GM12878 (cell line): Measurements from ENCODE around the gene RNFT2. TPM values are rescaled to one million over a fixed set of nuclear protein-coding genes. Genes with fewer than 3 reads are reported as not detected.

ENCODE experiments used
- ATAC-seq: fragments of 200-7000 bp; cut with Tn5 transposase; 3 replicates; pipeline ENCODE4 v1.9.1; 2020; ENCODE audit warnings: mild to moderate bottlenecking, moderate library complexity
- BruUV-seq: library from RNA; stranded (reverse); fragments of 400-500 nt; replicated peaks from 2 replicates; lab custom pipeline; 2021; lab: Mats Ljungman, UMichigan
- CTCF ChIA-PET: fragments of 300-600 bp; sonication (Branson Sonifier 250); formaldehyde crosslinking; extraction: SDS; loops from one replicate; lab custom pipeline; 2021; ENCODE audit warnings: inconsistent platforms; lab: Yijun Ruan, JAX
- POLR2A ChIA-PET: fragments of 350-600 bp; formaldehyde crosslinking; extraction: SDS; loops from one replicate; lab custom pipeline; 2021; ENCODE audit warnings: inconsistent platforms; lab: Charles Lee
- RAD21 ChIA-PET: fragments of 300-600 bp; sonication (Branson Sonifier 250); formaldehyde crosslinking; loops from one replicate; lab custom pipeline; 2023; ENCODE audit warnings: antibody characterized with exemption; ENCODE audit not compliant: unreplicated experiment; lab: Charles Lee
- SMC1A ChIA-PET: fragments of 300-600 bp; sonication (Branson Sonifier 250); formaldehyde crosslinking; loops from one replicate; lab custom pipeline; 2023; ENCODE audit not compliant: unreplicated experiment, uncharacterized antibody; lab: Charles Lee
- DNase-seq: peaks from one replicate; pipeline ENCODE4 v3.0.0-alpha.2; 2011; ENCODE audit warnings: low read depth, low spot score
- FAIRE-seq: peaks from 3 replicates; lab custom pipeline; 2011; peaks lifted over from hg19 to GRCh38; lab: Jason Lieb, UNC
- H2AFZ ChIP-seq: 2 replicates; pipeline ENCODE4 v1.6.0; 2011; ENCODE audit warnings: low read depth, low read length, control low read depth; ENCODE audit not compliant: control insufficient read depth
- H3K27ac ChIP-seq: 2 replicates; pipeline ENCODE4 v1.5.1; 2011; ENCODE audit warnings: control low read depth; ENCODE audit not compliant: control insufficient read depth, insufficient read depth
- H3K27me3 ChIP-seq, 2 experiments: replicated peaks in 1 of 2; 2 replicates each; pipeline versions ENCODE4 v1.6.0 to v1.6.1; 2011; ENCODE audit warnings: low read length in 1 of 2; ENCODE audit not compliant: control insufficient read depth in 2 of 2, insufficient read depth in 2 of 2
- H3K36me3 ChIP-seq, 2 experiments: 2 replicates each; pipeline ENCODE4 v1.5.1; 2011; ENCODE audit warnings: low read length in 1 of 2; ENCODE audit not compliant: control insufficient read depth in 2 of 2, insufficient read depth in 2 of 2
- H3K4me1 ChIP-seq: 2 replicates; pipeline ENCODE4 v1.6.1; 2011; ENCODE audit warnings: mild to moderate bottlenecking, low read length, moderate library complexity, mixed read lengths; ENCODE audit not compliant: control insufficient read depth, insufficient read depth
- H3K4me2 ChIP-seq: 2 replicates; pipeline ENCODE4 v1.6.0; 2011; ENCODE audit warnings: control low read depth; ENCODE audit not compliant: control insufficient read depth, insufficient read depth
- H3K4me3 ChIP-seq: fragments of 200-600 bp; sonication (generic); 2 replicates; pipeline ENCODE4 v1.5.1; 2016
- H3K79me2 ChIP-seq: 2 replicates; pipeline ENCODE4 v1.6.0; 2011; ENCODE audit warnings: low read length; ENCODE audit not compliant: control insufficient read depth, insufficient read depth
- H3K9ac ChIP-seq: 2 replicates; pipeline ENCODE4 v1.8.0; 2011; ENCODE audit warnings: low read length, control low read depth, mixed read lengths; ENCODE audit not compliant: control insufficient read depth, insufficient read depth
- H3K9me3 ChIP-seq: replicated peaks from 3 replicates; pipeline ENCODE4 v1.5.1; 2011; ENCODE audit warnings: mild to moderate bottlenecking, low read length; ENCODE audit not compliant: control insufficient read depth, insufficient read depth
- H4K20me1 ChIP-seq: 2 replicates; pipeline ENCODE4 v1.6.0; 2011; ENCODE audit not compliant: control insufficient read depth, insufficient read depth
- CBX3 ChIP-seq: fragments of 200-600 bp; sonication (generic); IDR thresholded peaks from 2 replicates; pipeline ENCODE4 v1.6.1; 2016; ENCODE audit warnings: low read depth, borderline replicate concordance
- FOS ChIP-seq: IDR thresholded peaks from 3 replicates; pipeline ENCODE4 v1.6.1; 2011; ENCODE audit warnings: borderline replicate concordance; ENCODE audit not compliant: insufficient read length; ENCODE audit errors: extremely low read depth
- JUNB ChIP-seq: IDR thresholded peaks from 2 replicates; pipeline ENCODE4 v1.6.1; 2016; ENCODE audit warnings: antibody characterized with exemption, mild to moderate bottlenecking
- MLLT1 ChIP-seq: fragments of 450-650 bp; IDR thresholded peaks from 2 replicates; pipeline ENCODE4 v1.6.1; 2016; ENCODE audit warnings: mild to moderate bottlenecking
- MXI1 ChIP-seq: fragments of 150-350 bp; IDR thresholded peaks from 2 replicates; pipeline ENCODE4 v1.6.1; 2011; ENCODE audit warnings: low read depth, mild to moderate bottlenecking, inconsistent platforms, low read length, improper control_type of control experiment
- NFIC ChIP-seq: IDR thresholded peaks from 2 replicates; pipeline ENCODE4 v1.6.1; 2012; ENCODE audit warnings: low read depth, mild to moderate bottlenecking, inconsistent platforms, low read length, moderate library complexity
- NFXL1 ChIP-seq: fragments of 450-650 bp; IDR thresholded peaks from 2 replicates; pipeline ENCODE4 v1.6.1; 2017; ENCODE audit warnings: antibody characterized with exemption, mild to moderate bottlenecking, borderline replicate concordance
- POLR2AphosphoS5 ChIP-seq: IDR thresholded peaks from 2 replicates; pipeline ENCODE4 v1.6.1; 2011; ENCODE audit warnings: mild to moderate bottlenecking, low read length, inconsistent platforms
- REST ChIP-seq: IDR thresholded peaks from 2 replicates; pipeline ENCODE4 v1.6.1; 2012; ENCODE audit warnings: mild to moderate bottlenecking, low read depth, low read length
- RUNX3 ChIP-seq: IDR thresholded peaks from 2 replicates; pipeline ENCODE4 v1.6.1; 2012; ENCODE audit warnings: low read length, inconsistent platforms
- SMAD5 ChIP-seq: IDR thresholded peaks from 2 replicates; pipeline ENCODE4 v1.6.1; 2016; ENCODE audit warnings: antibody characterized with exemption, low read depth
- ZBTB33 ChIP-seq: fragments of 450-650 bp; IDR thresholded peaks from 2 replicates; pipeline ENCODE4 v1.6.1; 2017; ENCODE audit warnings: mild to moderate bottlenecking
- ZSCAN29 ChIP-seq: fragments of 450-650 bp; IDR thresholded peaks from 2 replicates; pipeline ENCODE4 v1.6.1; 2017; ENCODE audit warnings: mild to moderate bottlenecking, moderate library complexity
- WGBS: methylation state at CpG from one replicate; pipeline ENCODE4 v1.1.6; 2016; ENCODE audit warnings: low lambda C conversion rate; ENCODE audit not compliant: insufficient replicate concordance, insufficient coverage; ENCODE audit errors: missing lambda C conversion rate; 5-methylcytosine and 5-hydroxymethylcytosine counted together
- in situ Hi-C: fragments of 300-500 bp; cut with MboI; formaldehyde crosslinking; loops from 9 replicates; pipeline ENCODE4 v1.14.3; 2018; ENCODE audit warnings: mixed read lengths
- intact Hi-C: fragments of 100-400 bp; cut with micrococcal nuclease; formaldehyde crosslinking; loops from one replicate; pipeline ENCODE4 v1.14.2; 2022; ENCODE audit not compliant: unreplicated experiment
- polyA plus RNA-seq, 11 experiments: library from polyadenylated mRNA; depleted of rRNA in 4 of 11; unstranded in 6 of 11; stranded (reverse) in 5 of 11; fragments of >200 nt; fragmentation: Nextera tagmentation in 4 of 11; fragmentation: Illumina TruSeq in 1 of 11; extraction: Ambion mirVana in 4 of 11; extraction: Trizol in 1 of 11; gene quantifications; 1 replicate in 1 of 11; 2 replicates in 10 of 11; pipeline versions ENCODE4 v1.2.1 to v1.2.3, GENCODE V29; 2011 to 2016; ENCODE audit warnings: inconsistent platforms in 2 of 11, missing spikeins in 2 of 11, low read depth in 1 of 11
- total RNA-seq, 4 experiments: library from RNA; depleted of rRNA in 3 of 4; stranded (reverse); fragments of >200 nt in 3 of 4; fragmentation: Illumina TruSeq in 1 of 4; extraction: Trizol in 1 of 4; gene quantifications; 2 replicates each; pipeline versions ENCODE4 v1.2.1 to v1.2.3, GENCODE V29; 2013 to 2021

RNFT2 gene
- total and polyA plus RNA-seq, 10 of the 15 experiments (the other 5 are each of a cell fraction or from before 2014, with no cell fraction given) = 2.5 to 17.3 (median 9.7) TPM

GRCh38 chr12:116691636-116692035 is 46.5 kb upstream of the RNFT2 start:
- no peaks in the 10 kb centered on the region for H4K20me1 ChIP-seq
- WGBS = 47% methylated on average over 4 of the region's 4 CpGs
- no peaks in the 10 kb centered on the region for H3K9me3 ChIP-seq
- ChIA-PET POLR2A (no interaction called here), CTCF (interaction anchor here (0.7 to 2.5 kb wide), 4 partner anchors 11 to 17 kb away, joined by 3 to 9 read pairs (median 7); no protein-coding TSS in a partner anchor)
- H3K27me3 ChIP-seq = peaks cover 3 to 11% of the 10 kb centered on the region in 2 experiments; a peak in 3 of 4 replicates
- no peak for TF ChIP-seq CBX3
- TF ChIP-seq MLLT1 = no peak
- no peak for TF ChIP-seq REST
- TF ChIP-seq SMAD5 = no peak
- no peak for TF ChIP-seq NFXL1
- TF ChIP-seq RUNX3 = no peak
- no peak for TF ChIP-seq ZSCAN29
- TF ChIP-seq NFIC = no peak
- TF ChIP-seq MXI1 = no peak
- TF ChIP-seq JUNB = no peak
- TF ChIP-seq FOS = no peak
- TF ChIP-seq ZBTB33 = no peak
- no peak for TF ChIP-seq POLR2AphosphoS5
- TF ChIP-seq, all 136 proteins: peak for 0
- intact Hi-C loops (no loop called here), in situ Hi-C loops (no loop called here)
- Histone ChIP-seq H3K36me3 (no peaks in the 10 kb centered on the region), H3K27ac (no peak overlapping the region), H2AFZ (no peak overlapping the region), H3K79me2 (no peaks in the 10 kb centered on the region), H3K4me2 (no peak overlapping the region), H3K4me3 (no peak overlapping the region), H3K4me1 (peaks cover 13% of the 10 kb centered on the region), H3K9ac (no peak overlapping the region)
- RAD21 ChIA-PET = no interaction called here
- DNase-seq = no peak
- ATAC-seq = no peak
- BruUV-seq = no TSS peak
- SMC1A ChIA-PET = no interaction called here
- FAIRE-seq = no peak
